Measurements from ENCODE around the gene ATL3. TPM values are rescaled to one million over a fixed set of nuclear protein-coding genes. Genes with fewer than 3 reads are reported as not detected.

Gene ATL3
- total RNA-seq, 2 donors from 2014 or later = 38.2 to 55.2 TPM

DNA sequence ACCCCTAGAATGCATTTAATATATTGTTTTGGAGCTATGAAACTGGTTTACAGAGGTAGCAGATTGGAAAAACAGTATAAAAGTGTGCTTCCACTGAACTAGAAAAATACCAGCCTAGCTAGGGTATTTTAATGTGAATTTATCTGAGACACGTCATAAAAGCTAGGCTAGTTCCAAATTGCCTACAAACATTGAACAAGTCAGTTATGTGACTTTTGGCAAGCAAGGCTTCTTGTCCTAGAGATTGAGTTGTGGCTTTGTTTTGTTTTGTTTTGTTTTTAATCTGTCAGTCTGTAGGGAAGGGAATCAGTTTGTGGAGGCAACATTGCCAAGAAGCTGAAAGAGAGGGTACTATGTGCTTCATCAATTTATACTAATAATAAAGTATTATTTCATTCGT lies 34.4 kb upstream of the ATL3 start:
- no peaks in the 10 kb centered on the region for H3K4me1 ChIP-seq
- no peak overlapping the region for H3K4me3 ChIP-seq
- H3K36me3 ChIP-seq = no peaks in the 10 kb centered on the region
- TF ChIP-seq, protein P1, sequence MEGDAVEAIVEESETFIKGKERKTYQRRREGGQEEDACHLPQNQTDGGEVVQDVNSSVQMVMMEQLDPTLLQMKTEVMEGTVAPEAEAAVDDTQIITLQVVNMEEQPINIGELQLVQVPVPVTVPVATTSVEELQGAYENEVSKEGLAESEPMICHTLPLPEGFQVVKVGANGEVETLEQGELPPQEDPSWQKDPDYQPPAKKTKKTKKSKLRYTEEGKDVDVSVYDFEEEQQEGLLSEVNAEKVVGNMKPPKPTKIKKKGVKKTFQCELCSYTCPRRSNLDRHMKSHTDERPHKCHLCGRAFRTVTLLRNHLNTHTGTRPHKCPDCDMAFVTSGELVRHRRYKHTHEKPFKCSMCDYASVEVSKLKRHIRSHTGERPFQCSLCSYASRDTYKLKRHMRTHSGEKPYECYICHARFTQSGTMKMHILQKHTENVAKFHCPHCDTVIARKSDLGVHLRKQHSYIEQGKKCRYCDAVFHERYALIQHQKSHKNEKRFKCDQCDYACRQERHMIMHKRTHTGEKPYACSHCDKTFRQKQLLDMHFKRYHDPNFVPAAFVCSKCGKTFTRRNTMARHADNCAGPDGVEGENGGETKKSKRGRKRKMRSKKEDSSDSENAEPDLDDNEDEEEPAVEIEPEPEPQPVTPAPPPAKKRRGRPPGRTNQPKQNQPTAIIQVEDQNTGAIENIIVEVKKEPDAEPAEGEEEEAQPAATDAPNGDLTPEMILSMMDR (IDR thresholded peaks at IDR 0.05) = no peak
- DNase-seq = no peak
- no peak overlapping the region for H3K9ac ChIP-seq (ENCODE audit: low read depth in 2 of 2, low read length in 2 of 2)
- no peaks in the 10 kb centered on the region for H3K9me3 ChIP-seq
- H3K27me3 ChIP-seq = no peaks in the 10 kb centered on the region
- no peak overlapping the region for H3K27ac ChIP-seq
- intact Hi-C loops (cut with DNase I) = loop anchor here (2.0 kb wide), 1 partner anchor 15 kb away; no protein-coding TSS in a partner anchor

- Histone ChIP-seq H3K4me1 (no peaks in the 10 kb centered on the region), H3K36me3 (no peaks in the 10 kb centered on the region), H3K27ac (peak overlapping the region; percentile 14), H3K27me3 (no peaks in the 10 kb centered on the region), H3K4me3 (no peak overlapping the region), H3K9me3 (no peaks in the 10 kb centered on the region), H3K9ac (ENCODE audit: low read depth in 2 of 2, low read length in 2 of 2) (no peak overlapping the region)
- no peak for DNase-seq
- TF ChIP-seq, protein P1 (IDR thresholded peaks at IDR 0.05) = no peak
- intact Hi-C loops (cut with DNase I) = no loop called here
Observed at GRCh38 chr11:63699896-63700295, 28.7 kb upstream of the ATL3 start.

DNA sequence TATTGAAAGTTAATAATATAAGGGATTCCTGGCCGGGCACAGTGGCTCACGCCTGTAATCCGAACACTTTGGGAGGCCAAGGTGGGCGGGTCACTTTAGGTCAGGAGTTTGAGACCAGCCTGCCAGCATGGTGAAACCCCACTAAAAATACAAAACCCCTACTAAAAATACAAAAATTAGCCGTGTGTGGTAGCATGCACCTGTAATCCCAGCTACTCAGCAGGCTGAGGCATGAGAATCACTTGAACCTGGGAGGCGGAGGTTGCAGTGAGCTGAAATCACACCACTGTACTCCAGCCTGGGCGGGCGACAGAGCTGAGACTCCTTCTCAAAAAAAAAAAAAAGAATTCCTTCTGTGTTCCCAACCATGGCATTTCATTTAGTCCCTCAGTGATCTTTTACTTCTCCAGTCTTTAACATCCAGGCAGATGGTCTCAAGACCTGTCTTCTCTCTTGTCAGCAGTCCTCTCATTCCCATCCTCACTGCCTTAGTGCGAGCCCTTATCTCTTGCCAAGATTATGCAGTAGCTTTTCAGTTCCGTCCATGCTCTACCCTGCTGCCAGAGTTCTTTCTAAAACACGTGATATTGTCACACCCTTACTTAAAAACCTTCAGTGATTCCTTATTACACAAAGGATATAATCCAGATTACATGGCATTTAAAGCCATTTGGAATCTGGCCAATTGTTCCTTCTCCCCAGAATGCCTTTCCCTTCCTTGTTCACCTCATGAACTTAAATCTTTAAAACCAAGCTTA lies 28.0 kb upstream of the ATL3 start:
- peak overlapping the region; percentile 14 for H3K27ac ChIP-seq
- no peaks in the 10 kb centered on the region for H3K4me1 ChIP-seq
- no peaks in the 10 kb centered on the region for H3K9me3 ChIP-seq
- peak; percentile 42 for DNase-seq
- TF ChIP-seq, protein P1 (IDR thresholded peaks at IDR 0.05) = no peak
- no peaks in the 10 kb centered on the region for H3K27me3 ChIP-seq
- peak overlapping the region in 1 of 2 donors; percentile 9 for H3K9ac ChIP-seq (ENCODE audit: low read depth in 2 of 2, low read length in 2 of 2)
- no peaks in the 10 kb centered on the region for H3K36me3 ChIP-seq
- intact Hi-C loops (cut with DNase I) = no loop called here
- H3K4me3 ChIP-seq = no peak overlapping the region

DNA sequence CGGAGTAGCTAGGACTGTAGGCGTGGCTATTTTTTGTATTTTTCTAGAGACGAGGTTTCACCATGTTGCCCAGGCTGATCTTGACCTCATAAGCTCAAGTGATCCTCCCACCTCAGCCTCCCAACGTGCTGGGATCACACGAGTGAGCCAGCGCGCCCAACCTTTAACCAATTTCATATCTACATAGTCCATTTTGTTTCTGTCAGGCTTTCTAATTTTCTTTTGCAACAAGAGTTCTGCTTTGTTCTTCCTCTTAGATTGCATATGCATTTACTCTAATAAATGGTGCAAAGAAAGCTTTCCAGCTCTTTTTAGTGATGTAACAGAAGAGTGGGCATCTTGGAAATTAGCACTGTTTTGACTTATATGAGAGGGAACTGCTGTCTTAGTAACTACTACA lies 23.4 kb upstream of the ATL3 start:
- Histone ChIP-seq H3K4me1 (no peaks in the 10 kb centered on the region), H3K9ac (ENCODE audit: low read depth in 2 of 2, low read length in 2 of 2) (no peak overlapping the region), H3K27ac (no peak overlapping the region), H3K4me3 (no peak overlapping the region), H3K27me3 (no peaks in the 10 kb centered on the region), H3K36me3 (no peaks in the 10 kb centered on the region), H3K9me3 (no peaks in the 10 kb centered on the region)
- DNase-seq = no peak
- intact Hi-C loops (cut with DNase I) = no loop called here
- TF ChIP-seq, protein P1 (IDR thresholded peaks at IDR 0.05) = no peak

- no peak for DNase-seq
- intact Hi-C loops (cut with DNase I) = no loop called here
- Histone ChIP-seq H3K9ac (ENCODE audit: low read depth in 2 of 2, low read length in 2 of 2) (no peak overlapping the region), H3K4me1 (no peaks in the 10 kb centered on the region), H3K27me3 (no peaks in the 10 kb centered on the region), H3K36me3 (no peaks in the 10 kb centered on the region), H3K4me3 (no peak overlapping the region), H3K27ac (no peak overlapping the region), H3K9me3 (no peaks in the 10 kb centered on the region)
- TF ChIP-seq, protein P1 (IDR thresholded peaks at IDR 0.05) = no peak
Observed at GRCh38 chr11:63687845-63688244, 16.7 kb upstream of the ATL3 start.
